ENCODE results near the gene ZBED3. TPM values are rescaled to one million over a fixed set of nuclear protein-coding genes. Genes with fewer than 3 reads are reported as not detected.
A peak's percentile ranks its signal among the peaks of the same experiment; 100 is the strongest.

ZBED3 gene
- total RNA-seq, 4 donors from 2014 or later = 0.47 to 4.6 (median 1.2) TPM

DNA sequence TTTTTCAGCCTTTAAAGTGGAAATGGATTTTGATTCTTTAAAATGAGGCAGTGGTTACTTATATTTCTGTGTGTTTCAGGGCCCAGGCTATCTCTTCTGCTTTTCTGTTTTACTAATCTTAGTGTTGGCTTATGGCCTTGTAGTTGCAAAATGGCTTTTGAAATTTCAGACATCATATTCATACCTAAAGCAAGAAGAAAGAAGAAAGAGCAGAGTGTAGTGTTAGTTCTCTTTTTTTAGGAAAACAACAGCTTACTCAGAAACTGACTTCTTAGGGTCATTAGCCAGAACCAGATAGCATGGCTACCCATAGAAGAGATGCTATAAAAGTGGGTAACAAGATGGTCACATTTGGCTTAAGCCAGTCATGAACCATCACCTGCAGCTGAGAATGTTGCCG is 20.9 kb downstream of the ZBED3 start:
- H3K36me3 ChIP-seq = peaks cover 0 to 89% (median 4%) of the 10 kb centered on the region in 3 donors
- no peak overlapping the region for H3K4me3 ChIP-seq
- no peaks in the 10 kb centered on the region for H3K9me3 ChIP-seq
- WGBS, 2 donors = 87 to 94% methylated on average over 1 of the region's 1 CpG
- H3K27ac ChIP-seq = peak overlapping the region in 1 of 4 donors; percentile 17
- H3K27me3 ChIP-seq = no peaks in the 10 kb centered on the region
- intact Hi-C loops (cut with DNase I) = no loop called here
- no peaks in the 10 kb centered on the region for H3K4me1 ChIP-seq
- no peak for TF ChIP-seq POLR2A (IDR thresholded peaks at IDR 0.05)
- TF ChIP-seq, protein P1, sequence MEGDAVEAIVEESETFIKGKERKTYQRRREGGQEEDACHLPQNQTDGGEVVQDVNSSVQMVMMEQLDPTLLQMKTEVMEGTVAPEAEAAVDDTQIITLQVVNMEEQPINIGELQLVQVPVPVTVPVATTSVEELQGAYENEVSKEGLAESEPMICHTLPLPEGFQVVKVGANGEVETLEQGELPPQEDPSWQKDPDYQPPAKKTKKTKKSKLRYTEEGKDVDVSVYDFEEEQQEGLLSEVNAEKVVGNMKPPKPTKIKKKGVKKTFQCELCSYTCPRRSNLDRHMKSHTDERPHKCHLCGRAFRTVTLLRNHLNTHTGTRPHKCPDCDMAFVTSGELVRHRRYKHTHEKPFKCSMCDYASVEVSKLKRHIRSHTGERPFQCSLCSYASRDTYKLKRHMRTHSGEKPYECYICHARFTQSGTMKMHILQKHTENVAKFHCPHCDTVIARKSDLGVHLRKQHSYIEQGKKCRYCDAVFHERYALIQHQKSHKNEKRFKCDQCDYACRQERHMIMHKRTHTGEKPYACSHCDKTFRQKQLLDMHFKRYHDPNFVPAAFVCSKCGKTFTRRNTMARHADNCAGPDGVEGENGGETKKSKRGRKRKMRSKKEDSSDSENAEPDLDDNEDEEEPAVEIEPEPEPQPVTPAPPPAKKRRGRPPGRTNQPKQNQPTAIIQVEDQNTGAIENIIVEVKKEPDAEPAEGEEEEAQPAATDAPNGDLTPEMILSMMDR (IDR thresholded peaks at IDR 0.05) = no peak
- DNase-seq = no peak

DNA sequence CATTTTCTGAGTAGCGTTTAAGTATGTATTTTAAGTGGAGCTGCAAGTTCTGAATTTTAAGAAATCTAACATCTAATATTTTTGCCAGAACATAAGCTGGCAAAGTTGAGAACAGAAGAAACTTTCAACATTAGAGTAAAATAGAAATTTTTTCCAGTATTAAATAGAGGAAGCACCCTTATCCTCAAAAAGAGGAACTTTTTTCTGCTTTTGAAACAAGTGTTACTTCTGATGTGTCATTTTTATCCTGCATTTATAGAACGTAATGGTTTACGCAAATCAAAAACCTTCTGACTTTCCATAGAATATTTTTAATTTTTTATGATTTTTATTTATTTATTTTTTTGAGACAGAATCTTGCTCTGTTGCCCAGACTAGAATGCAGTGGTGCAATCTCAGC is 21.8 kb downstream of the ZBED3 start:
- Histone ChIP-seq H3K27me3 (no peaks in the 10 kb centered on the region), H3K27ac (no peak overlapping the region)

DNA sequence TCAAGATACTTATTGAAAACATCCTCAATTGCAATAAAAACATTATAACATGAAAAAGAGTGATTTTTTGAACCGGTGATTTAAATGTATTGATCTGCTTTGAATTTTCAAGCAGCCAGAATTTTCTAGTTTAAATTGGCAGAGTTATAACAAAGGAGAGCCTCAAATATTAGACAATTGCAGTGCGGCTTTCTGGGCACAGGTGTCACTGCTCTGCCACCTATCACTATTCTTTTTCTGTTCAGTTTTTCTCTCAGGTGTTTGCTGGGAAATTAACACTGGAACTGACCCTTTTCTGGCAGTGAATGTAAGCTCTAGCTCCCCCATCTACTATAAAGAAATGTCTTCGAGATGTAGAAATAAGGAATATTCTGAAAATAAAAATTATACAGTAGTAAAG is 23.0 kb downstream of the ZBED3 start:
- intact Hi-C loops (cut with DNase I) = no loop called here
- WGBS, 2 donors = 59 to 88% methylated on average over 3 of the region's 3 CpGs
- Histone ChIP-seq H3K4me3 (no peak overlapping the region), H3K27ac (no peak overlapping the region), H3K27me3 (no peaks in the 10 kb centered on the region), H3K4me1 (no peaks in the 10 kb centered on the region), H3K9me3 (no peaks in the 10 kb centered on the region), H3K36me3 (peaks cover 0 to 98% (median 19%) of the 10 kb centered on the region in 3 donors)
- TF ChIP-seq POLR2A (IDR thresholded peaks at IDR 0.05) = no peak
- TF ChIP-seq, protein P1 (IDR thresholded peaks at IDR 0.05) = no peak
- DNase-seq = no peak

More for the DNA sequence above, 21.8 kb downstream of the ZBED3 start:
- Histone ChIP-seq H3K36me3 (peaks cover 0 to 98% (median 9%) of the 10 kb centered on the region in 3 donors), H3K4me1 (no peaks in the 10 kb centered on the region), H3K9me3 (no peaks in the 10 kb centered on the region), H3K4me3 (no peak overlapping the region)
- no peak for TF ChIP-seq POLR2A (IDR thresholded peaks at IDR 0.05)
- TF ChIP-seq, protein P1 (IDR thresholded peaks at IDR 0.05) = no peak
- WGBS, 2 donors = 87 to 88% methylated on average over 3 of the region's 3 CpGs
- DNase-seq = no peak
- intact Hi-C loops (cut with DNase I) = no loop called here

DNA sequence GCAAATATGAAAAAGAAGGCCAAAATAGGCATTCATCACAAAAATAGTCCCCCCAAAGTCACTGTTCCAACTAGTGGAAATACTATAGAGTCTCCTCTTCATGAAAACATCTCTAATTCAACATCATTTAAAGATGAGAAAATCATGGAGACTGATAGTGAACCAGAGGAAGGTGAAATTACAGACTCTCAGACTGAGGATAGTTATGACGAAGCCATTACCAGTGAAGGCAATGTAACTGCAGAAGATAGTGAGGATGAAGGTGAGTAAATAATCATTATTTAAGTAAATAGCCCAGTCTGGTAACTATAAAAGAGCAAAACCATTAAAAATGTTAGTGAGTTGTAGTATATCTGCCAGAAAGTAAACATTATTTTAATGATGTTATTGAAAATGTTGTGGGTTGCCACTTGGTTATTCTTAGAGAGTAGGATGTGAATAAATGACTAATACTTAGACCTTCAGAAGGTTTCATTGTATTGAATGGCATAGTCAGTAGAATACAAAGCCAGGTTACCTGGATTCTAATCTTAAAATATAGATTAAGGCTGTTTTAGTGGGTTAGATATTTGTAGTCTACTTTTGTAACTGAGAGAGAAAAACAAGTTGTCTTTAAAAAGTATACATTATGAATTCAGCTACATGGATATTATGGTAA is 40.5 kb downstream of the ZBED3 start:
- no peaks in the 10 kb centered on the region for H3K4me1 ChIP-seq
- H3K36me3 ChIP-seq = peaks cover 0 to 69% (median 0%) of the 10 kb centered on the region in 3 donors
- no peak for TF ChIP-seq POLR2A (IDR thresholded peaks at IDR 0.05)
- TF ChIP-seq, protein P1 (IDR thresholded peaks at IDR 0.05) = no peak
- no peaks in the 10 kb centered on the region for H3K9me3 ChIP-seq
- no peaks in the 10 kb centered on the region for H3K27me3 ChIP-seq
- no peak for DNase-seq
- intact Hi-C loops (cut with DNase I) = no loop called here
- no peak overlapping the region for H3K4me3 ChIP-seq
- WGBS, 2 donors = 88 to 95% methylated on average over 1 of the region's 1 CpG
- no peak overlapping the region for H3K27ac ChIP-seq

DNA sequence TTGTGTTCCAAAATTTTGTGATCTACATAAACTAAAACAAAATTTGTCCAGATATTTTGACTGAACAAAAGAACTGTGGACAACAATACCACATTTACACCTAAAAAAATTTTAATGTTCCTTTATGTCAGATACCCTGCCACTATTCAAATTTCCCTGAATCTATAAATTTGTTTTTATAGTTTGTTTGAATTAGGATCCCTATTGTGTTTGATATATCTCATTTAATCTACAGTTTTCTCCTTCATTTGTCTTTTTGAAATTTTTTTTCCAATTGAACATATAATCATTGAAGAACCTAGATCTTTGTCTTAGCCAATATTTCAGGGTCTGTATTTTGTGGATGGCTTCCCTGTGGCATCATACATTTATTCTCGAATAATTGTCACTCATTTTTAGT is 51.1 kb downstream of the ZBED3 start:
- no peak overlapping the region for H3K27ac ChIP-seq
- H3K4me1 ChIP-seq = peaks cover 7 to 27% (median 12%) of the 10 kb centered on the region in 3 donors
- peaks cover 0 to 66% (median 9%) of the 10 kb centered on the region in 3 donors for H3K36me3 ChIP-seq
- H3K9me3 ChIP-seq = no peaks in the 10 kb centered on the region
- 93 to 100% methylated on average over 1 of the region's 1 CpG for WGBS, 2 donors
- H3K4me3 ChIP-seq = no peak overlapping the region
- TF ChIP-seq, protein P1 (IDR thresholded peaks at IDR 0.05) = no peak
- no peak for TF ChIP-seq POLR2A (IDR thresholded peaks at IDR 0.05)
- intact Hi-C loops (cut with DNase I) = no loop called here
- DNase-seq = no peak
- no peaks in the 10 kb centered on the region for H3K27me3 ChIP-seq
